Choroid plexus epithelial cell (primary cell): ENCODE measurements around the gene SH2D6.

Experiments used
- DNase-seq: peaks from one replicate; pipeline ENCODE4 v3.0.0-alpha.2; 2010; ENCODE audit warnings: low read depth
- H3K4me3 ChIP-seq: 2 replicates; pipeline ENCODE4 v1.5.1; 2011; ENCODE audit warnings: low read depth, mild to moderate bottlenecking, control low read depth, low read length, moderate library complexity
- CTCF ChIP-seq: conservative IDR thresholded peaks from 2 replicates; pipeline ENCODE4 v1.5.1; 2011; ENCODE audit warnings: low read depth, mild to moderate bottlenecking, control low read depth, inconsistent platforms, low read length, moderate library complexity

The SH2D6 gene

GRCh38 chr2:85423525-85423924, 5.0 kb downstream of the SH2D6 start:
- no peak for TF ChIP-seq CTCF

DNA sequence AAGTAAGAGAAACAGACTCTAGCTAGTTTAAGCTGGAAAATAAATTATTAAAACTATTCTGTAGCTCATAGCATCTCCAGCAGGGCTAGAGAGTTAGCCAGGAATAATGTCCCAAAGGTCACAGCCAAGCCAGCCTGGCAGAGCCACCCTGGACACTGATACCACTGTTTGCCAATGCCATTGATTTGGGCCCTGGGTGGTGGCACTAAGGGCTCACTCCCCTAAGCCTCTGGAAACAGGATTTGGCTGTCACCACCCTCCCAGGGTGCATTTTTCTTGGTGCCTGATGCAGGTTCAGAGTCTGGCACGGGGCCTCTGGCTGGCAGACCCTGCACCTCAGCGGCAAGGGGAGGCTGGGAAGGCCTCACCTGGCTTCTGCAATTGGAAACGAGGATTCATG, 7.1 kb downstream of the SH2D6 start:
- no peak overlapping the region for H3K4me3 ChIP-seq
- TF ChIP-seq CTCF: no peak
- DNase-seq: no peak

More at GRCh38 chr2:85423525-85423924, 5.0 kb downstream of the SH2D6 start:
- H3K4me3 ChIP-seq: no peak overlapping the region
- DNase-seq: no peak

DNA sequence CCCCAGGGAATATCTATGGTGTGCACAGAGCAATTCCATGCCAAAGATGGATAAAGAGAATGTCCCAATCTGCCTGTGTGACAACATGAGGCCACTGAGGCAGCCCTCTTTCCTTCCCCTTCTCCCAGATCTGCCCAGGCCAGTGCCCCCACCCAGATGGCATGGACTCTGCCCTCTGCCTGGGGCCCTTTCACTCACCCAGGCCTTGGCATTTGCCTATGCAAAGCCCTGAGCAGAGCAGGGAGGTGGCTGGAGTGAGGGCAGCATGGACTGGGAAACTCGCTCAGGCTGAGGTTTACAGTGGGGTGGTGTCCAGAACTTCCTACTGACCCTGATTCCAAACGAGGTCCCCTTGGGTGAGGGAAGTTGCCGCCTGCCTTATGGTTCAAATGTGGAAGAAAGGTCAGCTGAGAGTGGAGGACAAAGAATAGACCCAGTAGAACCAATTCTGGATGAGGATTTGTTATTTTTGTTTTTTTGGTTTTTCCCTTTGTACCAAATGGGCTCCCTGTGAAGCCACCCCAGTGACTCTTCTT, 8.9 kb downstream of the SH2D6 start:
- no peak for DNase-seq
- H3K4me3 ChIP-seq: no peak overlapping the region
- TF ChIP-seq CTCF: no peak

DNA sequence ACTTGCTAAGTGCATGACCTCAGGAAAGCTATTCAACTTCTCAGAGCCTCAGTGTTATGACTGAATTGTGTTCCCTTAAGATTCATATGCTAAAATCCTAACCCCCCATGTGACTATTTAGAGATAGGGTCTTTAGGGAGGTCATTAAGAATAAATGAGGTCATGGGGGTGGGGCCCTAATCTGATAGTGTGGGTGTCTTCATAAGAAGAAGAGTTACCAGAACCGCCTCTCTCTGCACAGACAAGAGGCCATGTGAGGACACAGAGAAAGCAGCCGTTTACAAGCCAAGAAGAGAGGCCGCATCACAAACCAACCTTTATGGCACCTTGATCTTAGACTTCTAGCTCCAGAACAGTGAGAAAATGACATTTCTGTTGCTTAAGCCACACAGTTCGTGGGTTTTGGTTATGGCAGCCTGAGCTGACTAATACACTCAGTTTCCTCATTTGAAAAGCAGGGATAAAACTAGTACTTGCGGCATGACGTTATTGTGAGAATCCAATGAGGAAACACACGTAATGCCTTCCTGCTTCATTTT, 9.9 kb downstream of the SH2D6 start:
- no peak overlapping the region for H3K4me3 ChIP-seq
- DNase-seq: no peak
- no peak for TF ChIP-seq CTCF

DNA sequence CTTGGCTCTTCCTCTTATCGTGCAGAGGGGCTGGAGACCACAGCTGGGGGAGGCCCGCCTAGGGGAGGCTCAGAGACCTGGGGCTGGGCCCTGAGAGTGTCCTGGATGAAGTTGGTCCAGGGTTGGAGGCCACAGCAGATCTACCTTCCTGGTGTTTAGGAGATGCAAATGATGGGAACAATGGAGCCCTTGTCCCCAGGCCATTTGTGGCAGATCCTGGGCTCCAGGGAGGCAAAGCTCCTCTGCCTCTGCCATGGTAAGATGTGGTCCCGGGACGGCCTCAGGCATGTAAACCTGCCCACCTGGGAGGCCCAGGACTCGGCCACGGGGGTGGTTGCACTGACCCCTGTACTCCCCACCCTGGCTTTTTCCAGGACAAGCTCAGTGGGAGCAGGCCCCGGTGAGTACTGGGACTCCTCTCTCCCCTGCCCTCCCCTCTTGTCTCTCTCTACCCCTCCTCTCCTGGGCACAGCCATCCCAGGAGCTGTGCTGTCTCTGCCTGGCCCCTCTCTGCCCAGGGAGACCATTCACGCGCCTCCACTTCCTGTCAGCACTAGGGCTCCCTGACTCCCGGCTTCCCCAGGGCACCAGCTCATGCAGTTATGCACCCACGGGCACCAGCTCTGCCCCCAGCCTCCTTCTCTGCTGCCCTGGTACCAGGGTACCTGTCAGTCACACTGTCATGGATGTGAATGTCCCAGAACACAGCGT, 10.9 kb downstream of the SH2D6 start:
- no peak for DNase-seq
- no peak overlapping the region for H3K4me3 ChIP-seq
- TF ChIP-seq CTCF: no peak

- DNase-seq: no peak
- no peak overlapping the region for H3K4me3 ChIP-seq
- no peak for TF ChIP-seq CTCF
Observed at GRCh38 chr2:85429924-85430289, 11.4 kb downstream of the SH2D6 start.
